ENCODE data around the gene IMMP2L. TPM values are rescaled to one million over a fixed set of nuclear protein-coding genes. Genes with fewer than 3 reads are reported as not detected.

The IMMP2L gene
- total RNA-seq, 1 donor from 2014 or later, result 19.0 TPM

GRCh38 chr7:111196655-111197054, 365.6 kb downstream of the IMMP2L start:
- DNase-seq (ENCODE audit: low read depth) (no peak), FAIRE-seq (no peak)
- H3K4me3 ChIP-seq (ENCODE audit: low read depth, low read length), result no peak overlapping the region
- H3K36me3 ChIP-seq (ENCODE audit: control insufficient read depth, insufficient read depth, low read length), result no peaks in the 10 kb centered on the region
- TF ChIP-seq, protein P1, sequence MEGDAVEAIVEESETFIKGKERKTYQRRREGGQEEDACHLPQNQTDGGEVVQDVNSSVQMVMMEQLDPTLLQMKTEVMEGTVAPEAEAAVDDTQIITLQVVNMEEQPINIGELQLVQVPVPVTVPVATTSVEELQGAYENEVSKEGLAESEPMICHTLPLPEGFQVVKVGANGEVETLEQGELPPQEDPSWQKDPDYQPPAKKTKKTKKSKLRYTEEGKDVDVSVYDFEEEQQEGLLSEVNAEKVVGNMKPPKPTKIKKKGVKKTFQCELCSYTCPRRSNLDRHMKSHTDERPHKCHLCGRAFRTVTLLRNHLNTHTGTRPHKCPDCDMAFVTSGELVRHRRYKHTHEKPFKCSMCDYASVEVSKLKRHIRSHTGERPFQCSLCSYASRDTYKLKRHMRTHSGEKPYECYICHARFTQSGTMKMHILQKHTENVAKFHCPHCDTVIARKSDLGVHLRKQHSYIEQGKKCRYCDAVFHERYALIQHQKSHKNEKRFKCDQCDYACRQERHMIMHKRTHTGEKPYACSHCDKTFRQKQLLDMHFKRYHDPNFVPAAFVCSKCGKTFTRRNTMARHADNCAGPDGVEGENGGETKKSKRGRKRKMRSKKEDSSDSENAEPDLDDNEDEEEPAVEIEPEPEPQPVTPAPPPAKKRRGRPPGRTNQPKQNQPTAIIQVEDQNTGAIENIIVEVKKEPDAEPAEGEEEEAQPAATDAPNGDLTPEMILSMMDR (IDR thresholded peaks at IDR 0.05; ENCODE audit: insufficient read depth, low read length, severe bottlenecking), result no peak
- no peaks in the 10 kb centered on the region for H3K27me3 ChIP-seq (ENCODE audit: control insufficient read depth, insufficient read depth, low read length)

DNA sequence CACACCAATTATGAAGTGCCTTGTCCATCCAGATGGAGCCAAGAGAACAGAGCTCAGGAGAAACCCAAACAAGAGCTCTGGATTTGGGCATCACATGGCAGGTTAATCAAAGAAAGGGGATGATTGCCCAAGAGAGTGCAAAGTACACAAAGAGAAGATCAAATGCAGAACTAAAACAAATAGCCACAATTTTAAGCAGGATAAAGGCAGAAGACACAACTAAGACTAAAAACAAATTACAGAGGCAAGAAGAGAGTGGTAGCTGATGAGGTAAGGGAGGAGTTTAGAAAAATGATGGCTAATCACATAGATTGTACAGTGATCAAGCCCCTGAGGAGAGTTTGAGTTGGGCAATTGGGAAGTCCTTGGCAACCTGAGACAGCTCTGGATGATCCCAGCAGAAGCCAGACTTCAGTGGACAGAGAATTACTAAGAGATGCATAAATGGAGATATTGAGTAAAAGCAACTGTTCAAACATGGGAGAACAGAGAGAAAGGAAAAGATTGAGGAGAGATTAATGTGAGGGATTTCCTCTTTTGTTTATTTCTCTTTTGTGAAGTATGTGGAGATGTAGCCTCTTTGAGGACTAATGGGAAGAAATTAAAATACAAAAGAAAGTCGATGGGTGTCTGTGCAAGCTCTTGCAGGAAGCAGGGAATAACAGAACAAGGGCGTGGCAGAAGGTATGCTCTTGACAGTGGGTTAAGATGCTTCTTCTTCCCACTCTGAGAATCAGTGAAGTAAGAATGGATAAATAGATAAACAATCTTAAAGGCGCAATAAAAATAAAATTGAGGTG, 369.5 kb downstream of the IMMP2L start:
- no peak for DNase-seq (ENCODE audit: low read depth)
- no peak overlapping the region for H3K4me3 ChIP-seq (ENCODE audit: low read depth, low read length)
- H3K27me3 ChIP-seq (ENCODE audit: control insufficient read depth, insufficient read depth, low read length), result no peaks in the 10 kb centered on the region

DNA sequence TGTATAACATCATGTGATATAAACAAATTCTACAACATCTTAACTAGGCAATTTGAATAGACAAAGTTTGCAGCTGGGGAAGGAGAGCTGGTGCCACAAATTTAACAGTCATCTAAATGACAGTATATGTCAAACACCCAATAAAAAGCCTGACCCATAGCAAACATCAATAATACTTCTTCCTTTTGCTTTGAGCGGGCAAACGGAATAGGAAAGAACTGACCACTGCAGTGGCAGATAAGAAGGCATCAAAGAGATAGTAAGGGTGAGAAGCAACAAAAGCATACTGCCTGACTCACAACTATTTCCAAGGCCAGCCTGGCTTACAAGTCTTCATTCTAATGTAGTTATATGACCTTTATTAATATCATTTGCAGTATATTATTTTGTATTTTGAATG, 371.5 kb downstream of the IMMP2L start:
- Histone ChIP-seq H3K27me3 (ENCODE audit: control insufficient read depth, insufficient read depth, low read length) (no peaks in the 10 kb centered on the region), H3K36me3 (ENCODE audit: control insufficient read depth, insufficient read depth, low read length) (no peaks in the 10 kb centered on the region), H3K4me3 (ENCODE audit: low read depth, low read length) (no peak overlapping the region)
- FAIRE-seq (no peak), DNase-seq (ENCODE audit: low read depth) (no peak)
- TF ChIP-seq, protein P1 (IDR thresholded peaks at IDR 0.05; ENCODE audit: insufficient read depth, low read length, severe bottlenecking), result no peak

More for the DNA sequence above, 369.5 kb downstream of the IMMP2L start:
- H3K36me3 ChIP-seq (ENCODE audit: control insufficient read depth, insufficient read depth, low read length), result no peaks in the 10 kb centered on the region
- TF ChIP-seq, protein P1 (IDR thresholded peaks at IDR 0.05; ENCODE audit: insufficient read depth, low read length, severe bottlenecking), result no peak
- FAIRE-seq, result no peak

DNA sequence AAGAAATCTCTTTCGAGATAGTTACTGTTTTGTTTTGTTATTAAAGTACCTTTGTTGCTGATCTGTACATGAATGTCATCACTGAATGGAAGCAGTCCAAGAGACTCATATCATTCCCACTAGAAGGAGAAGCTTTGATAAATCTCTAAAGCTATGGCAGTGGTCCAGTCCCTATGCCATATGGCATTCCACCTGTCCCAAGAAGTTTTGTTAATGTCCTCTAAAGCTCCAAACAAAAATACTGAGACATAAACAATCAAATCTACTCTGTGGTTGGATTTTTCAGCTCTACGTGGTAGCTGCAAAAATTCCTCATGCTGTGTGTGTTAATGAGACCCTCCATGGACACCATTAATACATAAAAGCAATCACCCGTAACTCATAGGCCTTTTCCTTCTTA, 377.3 kb downstream of the IMMP2L start:
- DNase-seq (ENCODE audit: low read depth) (no peak), FAIRE-seq (no peak)
- TF ChIP-seq, protein P1 (IDR thresholded peaks at IDR 0.05; ENCODE audit: insufficient read depth, low read length, severe bottlenecking), result no peak
- no peaks in the 10 kb centered on the region for H3K27me3 ChIP-seq (ENCODE audit: control insufficient read depth, insufficient read depth, low read length)
- H3K4me3 ChIP-seq (ENCODE audit: low read depth, low read length), result no peak overlapping the region
- H3K36me3 ChIP-seq (ENCODE audit: control insufficient read depth, insufficient read depth, low read length), result no peaks in the 10 kb centered on the region

- no peak overlapping the region for H3K4me3 ChIP-seq (ENCODE audit: low read depth, low read length)
- no peaks in the 10 kb centered on the region for H3K36me3 ChIP-seq (ENCODE audit: control insufficient read depth, insufficient read depth, low read length)
- H3K27me3 ChIP-seq (ENCODE audit: control insufficient read depth, insufficient read depth, low read length), result no peaks in the 10 kb centered on the region
- no peak for FAIRE-seq
- no peak for DNase-seq (ENCODE audit: low read depth)
- TF ChIP-seq, protein P1 (IDR thresholded peaks at IDR 0.05; ENCODE audit: insufficient read depth, low read length, severe bottlenecking), result no peak
These were observed 379.0 kb downstream of the IMMP2L start for GRCh38 chr7:111183321-111183720.

DNA sequence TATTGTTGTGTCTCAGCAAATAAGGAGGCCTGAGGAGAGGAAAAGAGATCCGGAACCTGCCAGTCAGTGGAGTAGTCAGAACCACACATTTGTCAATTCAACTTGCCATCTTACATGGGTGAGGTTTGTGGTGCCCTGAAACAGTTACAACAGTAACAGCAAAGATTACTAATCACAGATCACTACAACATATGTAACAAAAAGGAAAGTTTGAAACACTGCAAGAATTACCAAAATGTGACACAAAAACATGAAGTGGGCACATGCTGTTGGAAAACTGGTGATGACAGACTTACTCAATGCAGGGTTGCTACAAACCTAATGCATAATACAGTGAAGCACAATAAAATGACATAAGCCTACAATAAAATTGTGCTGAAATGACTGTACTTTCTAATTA, 382.0 kb downstream of the IMMP2L start:
- FAIRE-seq (no peak), DNase-seq (ENCODE audit: low read depth) (no peak)
- no peak overlapping the region for H3K4me3 ChIP-seq (ENCODE audit: low read depth, low read length)
- TF ChIP-seq, protein P1 (IDR thresholded peaks at IDR 0.05; ENCODE audit: insufficient read depth, low read length, severe bottlenecking), result no peak
- H3K27me3 ChIP-seq (ENCODE audit: control insufficient read depth, insufficient read depth, low read length), result no peaks in the 10 kb centered on the region
- no peaks in the 10 kb centered on the region for H3K36me3 ChIP-seq (ENCODE audit: control insufficient read depth, insufficient read depth, low read length)
